Measurements from ENCODE around the gene KRTAP3-1. TPM values are rescaled to one million over a fixed set of nuclear protein-coding genes. Genes with fewer than 3 reads are reported as not detected.

Gene KRTAP3-1
- total RNA-seq, 4 donors from 2014 or later, result not detected

GRCh38 chr17:40966848-40967247 is 42.1 kb downstream of the KRTAP3-1 start, which contains the start of gene KRT39:
Gene KRT39 (minus strand): TSS chr17:40966948. CDS start chr17:40966856, 92 bp downstream.
- H3K4me1 ChIP-seq, result no peaks in the 10 kb centered on the region
- no peak within 1 kb of the TSS for H3K4me3 ChIP-seq
- no peaks in the 10 kb centered on the region for H3K27me3 ChIP-seq
- TF ChIP-seq POLR2A (IDR thresholded peaks at IDR 0.05) (no peak), POLR2AphosphoS5 (IDR thresholded peaks at IDR 0.05) (no peak), CTCF (IDR thresholded peaks at IDR 0.05) (no peak), EP300 (IDR thresholded peaks at IDR 0.05; ENCODE audit: low read depth) (no peak)
- in situ Hi-C loops (cut with MboI; ENCODE audit: low pct_ligation_motif_present in 1 of 4, low pct_unique_long_range_greater_than_20kb in 1 of 4, low sequenced_read_pairs in 3 of 4), result no loop called here
- H3K9me3 ChIP-seq, result no peaks in the 10 kb centered on the region
- 36 to 42% methylated on average over 1 of the region's 1 CpG for WGBS, 2 donors (ENCODE audit: low coverage in 1 of 2)
- H3K27ac ChIP-seq, result no peak within 1 kb of the TSS
- DNase-seq, result no peak
- intact Hi-C loops (cut with DNase I; ENCODE audit: low total_unique reads), result no loop called here
- no peaks in the 10 kb centered on the region for H3K36me3 ChIP-seq

GRCh38 chr17:40963838-40964237 is 45.1 kb downstream of the KRTAP3-1 start:
- intact Hi-C loops (cut with DNase I; ENCODE audit: low total_unique reads) (no loop called here), in situ Hi-C loops (cut with MboI; ENCODE audit: low pct_ligation_motif_present in 1 of 4, low pct_unique_long_range_greater_than_20kb in 1 of 4, low sequenced_read_pairs in 3 of 4) (no loop called here)
- 44 to 56% methylated on average over 1 of the region's 1 CpG for WGBS, 2 donors (ENCODE audit: low coverage in 1 of 2)
- Histone ChIP-seq H3K4me3 (no peak overlapping the region), H3K36me3 (no peaks in the 10 kb centered on the region), H3K27me3 (no peaks in the 10 kb centered on the region), H3K9me3 (no peaks in the 10 kb centered on the region), H3K4me1 (no peaks in the 10 kb centered on the region), H3K27ac (no peak overlapping the region)
- no peak for DNase-seq
- TF ChIP-seq CTCF (IDR thresholded peaks at IDR 0.05), result peak; percentile 49 to 63 (median 55)
- no peak for TF ChIP-seq EP300 (IDR thresholded peaks at IDR 0.05; ENCODE audit: low read depth)

- no peak for TF ChIP-seq POLR2AphosphoS5 (IDR thresholded peaks at IDR 0.05)
- TF ChIP-seq CTCF (IDR thresholded peaks at IDR 0.05), result no peak
- TF ChIP-seq EP300 (IDR thresholded peaks at IDR 0.05; ENCODE audit: low read depth), result no peak
- TF ChIP-seq POLR2A (IDR thresholded peaks at IDR 0.05), result no peak
Measured at GRCh38 chr17:40962059-40962561, 46.8 kb downstream of the KRTAP3-1 start.

GRCh38 chr17:40961591-40961990 is 47.3 kb downstream of the KRTAP3-1 start:
- Histone ChIP-seq H3K9me3 (no peaks in the 10 kb centered on the region), H3K27me3 (no peaks in the 10 kb centered on the region), H3K4me3 (no peak overlapping the region), H3K36me3 (no peaks in the 10 kb centered on the region), H3K27ac (no peak overlapping the region), H3K4me1 (no peaks in the 10 kb centered on the region)
- no peak for DNase-seq
- TF ChIP-seq EP300 (IDR thresholded peaks at IDR 0.05; ENCODE audit: low read depth), result no peak
- no peak for TF ChIP-seq POLR2AphosphoS5 (IDR thresholded peaks at IDR 0.05)
- no peak for TF ChIP-seq POLR2A (IDR thresholded peaks at IDR 0.05)
- no peak for TF ChIP-seq CTCF (IDR thresholded peaks at IDR 0.05)
- in situ Hi-C loops (cut with MboI; ENCODE audit: low pct_ligation_motif_present in 1 of 4, low pct_unique_long_range_greater_than_20kb in 1 of 4, low sequenced_read_pairs in 3 of 4) (no loop called here), intact Hi-C loops (cut with DNase I; ENCODE audit: low total_unique reads) (no loop called here)
- 36 to 68% methylated on average over 1 of the region's 1 CpG for WGBS, 2 donors (ENCODE audit: low coverage in 1 of 2)

More at GRCh38 chr17:40962059-40962561, 46.8 kb downstream of the KRTAP3-1 start:
- H3K36me3 ChIP-seq, result no peaks in the 10 kb centered on the region
- H3K9me3 ChIP-seq, result no peaks in the 10 kb centered on the region
- H3K27ac ChIP-seq, result no peak overlapping the region
- in situ Hi-C loops (cut with MboI; ENCODE audit: low pct_ligation_motif_present in 1 of 4, low pct_unique_long_range_greater_than_20kb in 1 of 4, low sequenced_read_pairs in 3 of 4) (no loop called here), intact Hi-C loops (cut with DNase I; ENCODE audit: low total_unique reads) (no loop called here)
- H3K4me1 ChIP-seq, result no peaks in the 10 kb centered on the region
- DNase-seq, result no peak
- 82 to 100% methylated on average over 2 to 4 of the region's 4 CpGs for WGBS, 2 donors (ENCODE audit: low coverage in 1 of 2)
- no peaks in the 10 kb centered on the region for H3K27me3 ChIP-seq
- H3K4me3 ChIP-seq, result no peak overlapping the region

Measured in transverse colon (tissue), 4 donors.